H9 (cell line): ENCODE measurements around the gene CMTM8. TPM values are rescaled to one million over a fixed set of nuclear protein-coding genes. Genes with fewer than 3 reads are reported as not detected.

Experiments used
- DNase-seq: peaks from one replicate; pipeline ENCODE4 v3.0.0-alpha.2; 2017
- H2AFZ ChIP-seq: one replicate; pipeline ENCODE4 v1.6.1; 2013; ENCODE audit warnings: mild to moderate bottlenecking, low read length, control low read depth, moderate library complexity
- H2AK5ac ChIP-seq: 2 replicates; pipeline ENCODE4 v1.6.1; 2013; ENCODE audit warnings: low read length, control low read depth, mixed read lengths; ENCODE audit not compliant: insufficient read length
- H2BK120ac ChIP-seq: one replicate; pipeline ENCODE4 v1.6.1; 2013; ENCODE audit warnings: low read depth, mild to moderate bottlenecking, low read length, control low read depth, inconsistent platforms; ENCODE audit not compliant: poor library complexity, severe bottlenecking
- H2BK12ac ChIP-seq: 2 replicates; pipeline ENCODE4 v1.6.1; 2013; ENCODE audit warnings: low read length, control low read depth, mixed read lengths, low read depth; ENCODE audit not compliant: insufficient read length
- H2BK15ac ChIP-seq: 2 replicates; pipeline ENCODE4 v1.6.1; 2013; ENCODE audit warnings: low read depth, low read length, control low read depth
- H2BK20ac ChIP-seq: one replicate; pipeline ENCODE4 v1.6.1; 2013; ENCODE audit warnings: low read depth, mild to moderate bottlenecking, low read length, control low read depth, inconsistent platforms; ENCODE audit not compliant: poor library complexity, severe bottlenecking
- H2BK5ac ChIP-seq: 2 replicates; pipeline ENCODE4 v1.6.1; 2013; ENCODE audit warnings: low read length, control low read depth, mixed read lengths; ENCODE audit not compliant: insufficient read length
- H3K14ac ChIP-seq: 2 replicates; pipeline ENCODE4 v1.6.1; 2013; ENCODE audit warnings: low read length, control low read depth; ENCODE audit not compliant: insufficient read depth
- H3K18ac ChIP-seq: 2 replicates; pipeline ENCODE4 v1.6.1; 2013; ENCODE audit warnings: low read depth, mild to moderate bottlenecking, mixed read lengths, low read length, control low read depth; ENCODE audit not compliant: insufficient read length
- H3K23ac ChIP-seq: 2 replicates; pipeline ENCODE4 v1.6.1; 2013; ENCODE audit warnings: low read length, control low read depth, mixed read lengths, low read depth; ENCODE audit not compliant: insufficient read length
- H3K23me2 ChIP-seq: 2 replicates; pipeline ENCODE4 v1.6.1; 2013; ENCODE audit warnings: low read depth, mild to moderate bottlenecking, mixed read lengths, low read length, control low read depth; ENCODE audit not compliant: insufficient read length, poor library complexity, severe bottlenecking
- H3K27ac ChIP-seq: 2 replicates; pipeline ENCODE4 v1.5.1; 2013; ENCODE audit warnings: low read length, control low read depth, mixed read lengths, low read depth; ENCODE audit not compliant: insufficient read length
- H3K27me3 ChIP-seq: 2 replicates; pipeline ENCODE4 v1.6.1; 2013; ENCODE audit warnings: low read length, control low read depth, inconsistent platforms; ENCODE audit not compliant: insufficient read depth
- H3K4ac ChIP-seq: 2 replicates; pipeline ENCODE4 v1.6.1; 2013; ENCODE audit warnings: low read depth, mild to moderate bottlenecking, control low read depth, inconsistent platforms, low read length, moderate library complexity
- H3K4me1 ChIP-seq: 2 replicates; pipeline ENCODE4 v1.6.1; 2013; ENCODE audit warnings: low read length, control low read depth, inconsistent platforms; ENCODE audit not compliant: insufficient read depth
- H3K4me2 ChIP-seq: 2 replicates; pipeline ENCODE4 v1.6.1; 2013; ENCODE audit warnings: low read length, control low read depth, mixed read lengths; ENCODE audit not compliant: insufficient read length, insufficient read depth
- H3K56ac ChIP-seq: 2 replicates; pipeline ENCODE4 v1.6.1; 2013; ENCODE audit warnings: low read depth, mild to moderate bottlenecking, mixed read lengths, low read length, control low read depth; ENCODE audit not compliant: insufficient read length
- H3K79me1 ChIP-seq: 2 replicates; pipeline ENCODE4 v1.6.1; 2013; ENCODE audit warnings: low read depth, mild to moderate bottlenecking, moderate library complexity, low read length, control low read depth, inconsistent platforms; ENCODE audit not compliant: insufficient read depth, poor library complexity, severe bottlenecking
- H3K79me2 ChIP-seq: 2 replicates; pipeline ENCODE4 v1.6.1; 2013; ENCODE audit warnings: low read length, control low read depth, inconsistent platforms; ENCODE audit not compliant: insufficient read depth
- H3K9ac ChIP-seq: 2 replicates; pipeline ENCODE4 v1.6.1; 2013; ENCODE audit warnings: low read length, control low read depth, mixed read lengths; ENCODE audit not compliant: insufficient read length; ENCODE audit errors: extremely low read depth
- H3K9me3 ChIP-seq: one replicate; pipeline ENCODE4 v1.6.1; 2013; ENCODE audit warnings: low read depth, low read length, inconsistent platforms; ENCODE audit not compliant: control insufficient read depth
- H3T11ph ChIP-seq: one replicate; pipeline ENCODE4 v1.6.1; 2013; ENCODE audit warnings: mild to moderate bottlenecking, low read length, control low read depth, inconsistent platforms
- H4K20me1 ChIP-seq: one replicate; pipeline ENCODE4 v1.6.1; 2013; ENCODE audit not compliant: control insufficient read depth, insufficient read length, insufficient read depth
- H4K5ac ChIP-seq: 2 replicates; pipeline ENCODE4 v1.6.1; 2013; ENCODE audit warnings: low read depth, mild to moderate bottlenecking, mixed read lengths, low read length, control low read depth; ENCODE audit not compliant: insufficient read length
- H4K8ac ChIP-seq: replicated peaks from 2 replicates; pipeline ENCODE4 v1.6.1; 2013; ENCODE audit warnings: low read length, control low read depth, mixed read lengths, low read depth; ENCODE audit not compliant: insufficient read length
- H4K91ac ChIP-seq: 2 replicates; pipeline ENCODE4 v1.6.1; 2013; ENCODE audit warnings: low read depth, mild to moderate bottlenecking, moderate library complexity, mixed read lengths, low read length, control low read depth; ENCODE audit not compliant: insufficient read length
- H3K27ac Mint-ChIP-seq, 3 experiments: 2 replicates in 2 of 3; 3 replicates in 1 of 3; pipeline ENCODE4 v1.8.0; 2020 to 2021; ENCODE audit warnings: mixed read lengths in 3 of 3, mild to moderate bottlenecking in 1 of 3, moderate library complexity in 1 of 3
- H3K27me3 Mint-ChIP-seq: 2 replicates; pipeline ENCODE4 v1.8.0; 2021; ENCODE audit warnings: low read depth, mild to moderate bottlenecking, moderate library complexity, mixed read lengths
- H3K36me3 Mint-ChIP-seq, 3 experiments: 2 replicates in 2 of 3; 3 replicates in 1 of 3; pipeline ENCODE4 v1.8.0; 2020 to 2021; ENCODE audit warnings: low read depth in 3 of 3, mixed read lengths in 3 of 3; ENCODE audit not compliant: insufficient read depth in 1 of 3
- H3K4me1 Mint-ChIP-seq, 2 experiments: 2 replicates each; pipeline ENCODE4 v1.8.0; 2020; ENCODE audit warnings: mixed read lengths in 2 of 2
- H3K4me3 Mint-ChIP-seq, 2 experiments: 2 replicates in 1 of 2; 3 replicates in 1 of 2; pipeline ENCODE4 v1.8.0; 2020 to 2021; ENCODE audit warnings: mild to moderate bottlenecking in 2 of 2, mixed read lengths in 2 of 2, moderate library complexity in 1 of 2
- H3K9me3 Mint-ChIP-seq, 2 experiments: 2 replicates in 1 of 2; 3 replicates in 1 of 2; pipeline ENCODE4 v1.8.0; 2020; ENCODE audit warnings: mild to moderate bottlenecking in 2 of 2, mixed read lengths in 2 of 2, moderate library complexity in 1 of 2
- WGBS: extraction: QIAGEN DNeasy Blood & Tissue Kit; methylation state at CpG from one replicate; pipeline ENCODE4 v1.1.7; 2013; ENCODE audit warnings: missing lambda C conversion rate, low lambda C conversion rate, mixed read lengths; ENCODE audit not compliant: insufficient read length; ENCODE audit errors: extremely low coverage; 5-methylcytosine and 5-hydroxymethylcytosine counted together
- total RNA-seq: library from RNA; stranded (reverse); gene quantifications from 2 replicates; pipeline ENCODE4 v1.2.1, GENCODE V29; 2021
- TF ChIP-seq, protein P1 (sequence below): fragments of 200-600 bp; sonication (generic); conservative IDR thresholded peaks from 3 replicates; pipeline ENCODE4 v1.8.0; 2021; ENCODE audit warnings: antibody characterized with exemption, mild to moderate bottlenecking

CMTM8 gene
- total RNA-seq, 1 experiment from 2014 or later, result 4.0 TPM

DNA sequence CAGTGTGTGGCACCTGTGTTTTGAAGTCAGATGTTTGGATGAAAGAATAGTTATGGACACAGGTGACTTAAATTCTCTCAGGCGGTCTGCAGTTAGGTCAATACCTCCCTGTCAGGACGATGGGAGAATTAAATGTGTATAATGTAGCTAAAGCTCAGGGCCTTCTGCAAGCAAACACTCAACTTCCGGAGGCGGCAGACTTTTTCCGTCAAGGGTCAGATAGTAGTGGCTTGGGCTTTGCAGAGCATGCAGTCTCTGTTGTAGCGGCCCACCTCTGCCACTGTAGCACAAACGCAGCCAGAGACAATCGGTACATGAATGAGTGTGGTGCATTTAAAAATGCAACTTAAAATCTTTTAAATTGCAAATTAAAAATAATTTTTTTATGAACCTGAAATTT, 47.4 kb downstream of the CMTM8 start:
- H3K4ac ChIP-seq, result no peak overlapping the region
- no peak overlapping the region for H3K4me2 ChIP-seq
- H3K4me1 Mint-ChIP-seq, result peaks cover 5 to 7% of the 10 kb centered on the region in 2 experiments; a peak in 2 of 4 replicates
- H2BK5ac ChIP-seq, result no peak overlapping the region
- H4K91ac ChIP-seq, result no peak overlapping the region
- no peaks in the 10 kb centered on the region for H3K79me1 ChIP-seq
- no peak overlapping the region for H2BK120ac ChIP-seq
- H2BK12ac ChIP-seq, result no peak overlapping the region
- H2BK20ac ChIP-seq, result no peak overlapping the region
- H3K27ac Mint-ChIP-seq, result no peak overlapping the region
- no peaks in the 10 kb centered on the region for H3K79me2 ChIP-seq
- H3K18ac ChIP-seq, result no peak overlapping the region
- no peak overlapping the region for H3K27ac ChIP-seq
- H3K4me1 ChIP-seq, result no peaks in the 10 kb centered on the region
- H3K23ac ChIP-seq, result no peak overlapping the region
- H3K14ac ChIP-seq, result no peak overlapping the region
- no peak overlapping the region for H2AFZ ChIP-seq
- H4K5ac ChIP-seq, result no peak overlapping the region
- H3K9me3 Mint-ChIP-seq, result no peaks in the 10 kb centered on the region
- H4K20me1 ChIP-seq, result no peaks in the 10 kb centered on the region
- TF ChIP-seq, protein P1, sequence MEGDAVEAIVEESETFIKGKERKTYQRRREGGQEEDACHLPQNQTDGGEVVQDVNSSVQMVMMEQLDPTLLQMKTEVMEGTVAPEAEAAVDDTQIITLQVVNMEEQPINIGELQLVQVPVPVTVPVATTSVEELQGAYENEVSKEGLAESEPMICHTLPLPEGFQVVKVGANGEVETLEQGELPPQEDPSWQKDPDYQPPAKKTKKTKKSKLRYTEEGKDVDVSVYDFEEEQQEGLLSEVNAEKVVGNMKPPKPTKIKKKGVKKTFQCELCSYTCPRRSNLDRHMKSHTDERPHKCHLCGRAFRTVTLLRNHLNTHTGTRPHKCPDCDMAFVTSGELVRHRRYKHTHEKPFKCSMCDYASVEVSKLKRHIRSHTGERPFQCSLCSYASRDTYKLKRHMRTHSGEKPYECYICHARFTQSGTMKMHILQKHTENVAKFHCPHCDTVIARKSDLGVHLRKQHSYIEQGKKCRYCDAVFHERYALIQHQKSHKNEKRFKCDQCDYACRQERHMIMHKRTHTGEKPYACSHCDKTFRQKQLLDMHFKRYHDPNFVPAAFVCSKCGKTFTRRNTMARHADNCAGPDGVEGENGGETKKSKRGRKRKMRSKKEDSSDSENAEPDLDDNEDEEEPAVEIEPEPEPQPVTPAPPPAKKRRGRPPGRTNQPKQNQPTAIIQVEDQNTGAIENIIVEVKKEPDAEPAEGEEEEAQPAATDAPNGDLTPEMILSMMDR, result no peak
- H3K27me3 Mint-ChIP-seq, result no peaks in the 10 kb centered on the region
- H3K23me2 ChIP-seq, result no peaks in the 10 kb centered on the region
- H3K27me3 ChIP-seq, result no peaks in the 10 kb centered on the region
- no peak overlapping the region for H2BK15ac ChIP-seq
- no peak overlapping the region for H4K8ac ChIP-seq
- no peak for DNase-seq
- no peak overlapping the region for H2AK5ac ChIP-seq
- H3K56ac ChIP-seq, result no peak overlapping the region
- H3T11ph ChIP-seq, result no peak overlapping the region
- H3K9ac ChIP-seq, result no peak overlapping the region
- H3K9me3 ChIP-seq, result no peaks in the 10 kb centered on the region
- no CpG with 5 or more reads among the region's 8 CpGs for WGBS
- H3K4me3 Mint-ChIP-seq, result no peak overlapping the region
- no peaks in the 10 kb centered on the region for H3K36me3 Mint-ChIP-seq
